NCI-H2107 treated with DMSO at 0.1 percent for 48 hours (cell line): Measurements from ENCODE around the gene GPC3.

ENCODE experiments used
- DNase-seq: peaks from one replicate; lab custom pipeline; 2025; ENCODE audit not compliant: unreplicated experiment; lab: John Stamatoyannopoulos, UW

GPC3 gene

GRCh38 chrX:133611676-133612075 lies 373.7 kb downstream of the GPC3 start:
- no peak for DNase-seq

- no peak for DNase-seq
Measured at GRCh38 chrX:133610056-133610455, 375.3 kb downstream of the GPC3 start.

- no peak for DNase-seq
Measured at GRCh38 chrX:133609166-133609565, 376.2 kb downstream of the GPC3 start.

GRCh38 chrX:133608406-133608805 lies 377.0 kb downstream of the GPC3 start:
- no peak for DNase-seq

- DNase-seq = no peak
Measured at GRCh38 chrX:133607419-133608348, 377.7 kb downstream of the GPC3 start.

GRCh38 chrX:133606990-133607389 lies 378.4 kb downstream of the GPC3 start:
- no peak for DNase-seq

GRCh38 chrX:133604801-133605200 lies 380.6 kb downstream of the GPC3 start:
- no peak for DNase-seq

- DNase-seq = no peak
Measured at GRCh38 chrX:133602881-133603280, 382.5 kb downstream of the GPC3 start.

GRCh38 chrX:133601116-133601515 lies 384.3 kb downstream of the GPC3 start:
- no peak for DNase-seq

- no peak for DNase-seq
Measured at GRCh38 chrX:133600536-133600935, 384.9 kb downstream of the GPC3 start.

GRCh38 chrX:133598601-133599335 lies 386.6 kb downstream of the GPC3 start:
- DNase-seq = no peak

GRCh38 chrX:133594156-133594555 lies 391.2 kb downstream of the GPC3 start:
- DNase-seq = no peak

- no peak for DNase-seq
Measured at GRCh38 chrX:133593531-133593930, 391.9 kb downstream of the GPC3 start.

GRCh38 chrX:133590703-133591505 lies 394.5 kb downstream of the GPC3 start:
- no peak for DNase-seq

GRCh38 chrX:133588827-133589226 lies 396.6 kb downstream of the GPC3 start:
- DNase-seq = no peak

GRCh38 chrX:133587818-133588217 lies 397.6 kb downstream of the GPC3 start:
- no peak for DNase-seq

- no peak for DNase-seq
Measured at GRCh38 chrX:133587071-133587470, 398.3 kb downstream of the GPC3 start.

GRCh38 chrX:133586443-133586842 lies 399.0 kb downstream of the GPC3 start:
- no peak for DNase-seq

GRCh38 chrX:133583825-133584224 lies 401.6 kb downstream of the GPC3 start:
- no peak for DNase-seq

GRCh38 chrX:133580625-133581024 lies 404.8 kb downstream of the GPC3 start:
- no peak for DNase-seq

GRCh38 chrX:133579631-133580030 lies 405.8 kb downstream of the GPC3 start:
- DNase-seq = no peak
